CD4-positive, alpha-beta memory T cell (primary cell): ENCODE results near the gene EIF4G1. TPM values are rescaled to one million over a fixed set of nuclear protein-coding genes. Genes with fewer than 3 reads are reported as not detected.

ENCODE experiments used
- CTCF ChIA-PET: fragments of 350-600 bp; sonication (Branson Sonifier 250); formaldehyde crosslinking; loops from one replicate; lab custom pipeline; 2021; ENCODE audit warnings: inconsistent platforms; ENCODE audit not compliant: partially characterized antibody; lab: Charles Lee
- POLR2A ChIA-PET: fragments of 350-600 bp; sonication (Branson Sonifier 250); formaldehyde crosslinking; loops from one replicate; lab custom pipeline; 2021; ENCODE audit not compliant: partially characterized antibody; lab: Charles Lee
- DNase-seq, 5 donors: peaks; one replicate each; pipeline versions ENCODE4 v3.0.0 to v3.0.0-alpha.2; 2020 to 2022; ENCODE audit warnings: mixed read lengths in 1 of 5
- H3K27ac ChIP-seq: one replicate; pipeline ENCODE4 v1.7.0; 2013; ENCODE audit warnings: low read depth, low read length
- H3K27me3 ChIP-seq: 2 replicates; pipeline ENCODE4 v1.7.0; 2013; ENCODE audit warnings: mild to moderate bottlenecking, low read length, moderate library complexity; ENCODE audit not compliant: insufficient read depth
- H3K36me3 ChIP-seq: 2 replicates; pipeline ENCODE4 v1.7.0; 2013; ENCODE audit warnings: mild to moderate bottlenecking, low read length, moderate library complexity; ENCODE audit not compliant: insufficient read depth
- H3K4me1 ChIP-seq: 2 replicates; pipeline ENCODE4 v1.7.0; 2013; ENCODE audit warnings: mild to moderate bottlenecking, low read length, moderate library complexity; ENCODE audit not compliant: insufficient read depth
- H3K4me3 ChIP-seq, 2 donors: one replicate each; pipeline ENCODE4 v1.7.0; 2013; ENCODE audit warnings: low read length in 2 of 2, mild to moderate bottlenecking in 1 of 2
- H3K9me3 ChIP-seq, 2 donors: one replicate each; pipeline ENCODE4 v1.7.0; 2013; ENCODE audit warnings: low read length in 2 of 2, control low read depth in 1 of 2; ENCODE audit not compliant: control insufficient read depth in 1 of 2
- H3K27ac Mint-ChIP-seq, 7 donors: one replicate each; pipeline ENCODE4 v1.8.0; 2020 to 2021; ENCODE audit warnings: mixed read lengths in 7 of 7, mild to moderate bottlenecking in 6 of 7, inconsistent platforms in 3 of 7, moderate library complexity in 3 of 7
- H3K27me3 Mint-ChIP-seq, 2 donors: one replicate each; pipeline ENCODE4 v1.8.0; 2020 to 2021; ENCODE audit warnings: mixed read lengths in 2 of 2
- H3K36me3 Mint-ChIP-seq, 2 donors: one replicate each; pipeline ENCODE4 v1.8.0; 2020 to 2021; ENCODE audit warnings: mixed read lengths in 2 of 2, inconsistent platforms in 1 of 2, mild to moderate bottlenecking in 1 of 2
- H3K4me1 Mint-ChIP-seq, 4 donors: one replicate each; pipeline ENCODE4 v1.8.0; 2020 to 2021; ENCODE audit warnings: mixed read lengths in 4 of 4, mild to moderate bottlenecking in 1 of 4
- H3K4me3 Mint-ChIP-seq, 8 donors: one replicate each; pipeline ENCODE4 v1.8.0; 2020 to 2021; ENCODE audit warnings: mixed read lengths in 8 of 8, mild to moderate bottlenecking in 7 of 8, moderate library complexity in 6 of 8, inconsistent platforms in 3 of 8
- H3K9me3 Mint-ChIP-seq, 8 donors: one replicate each; pipeline ENCODE4 v1.8.0; 2020 to 2021; ENCODE audit warnings: mixed read lengths in 8 of 8, mild to moderate bottlenecking in 5 of 8, inconsistent platforms in 3 of 8, moderate library complexity in 1 of 8
- intact Hi-C: fragments of 100-400 bp; cut with micrococcal nuclease; formaldehyde crosslinking; loops from one replicate; pipeline ENCODE4 v1.15.1; 2023
- polyA plus RNA-seq, 2 donors: library from polyadenylated mRNA; unstranded; fragments of 300-500 nt; fragmentation: Illumina TruSeq; gene quantifications; one replicate each; pipeline ENCODE4 v1.2.3, GENCODE V29; 2021
- total RNA-seq, 2 experiments: library from RNA; stranded (reverse); gene quantifications; one replicate each; pipeline ENCODE4 v1.2.3, GENCODE V29; 2021

Gene EIF4G1
- total and polyA plus RNA-seq, 4 experiments from 2014 or later, result 3.6 to 246 (median 144) TPM

- peaks cover 0 to 2% (median 0%) of the 10 kb centered on the region in 8 donors for H3K9me3 Mint-ChIP-seq
- H3K27me3 ChIP-seq, result peaks cover 29% of the 10 kb centered on the region
- peak overlapping the region in 1 of 2 donors; percentile 24 for H3K4me3 ChIP-seq
- H3K27me3 Mint-ChIP-seq, result peaks cover 39 to 58% of the 10 kb centered on the region in 2 donors
- H3K27ac Mint-ChIP-seq, result no peak overlapping the region
- intact Hi-C loops, result no loop called here
- ChIA-PET POLR2A (interaction anchor here (0.8 kb wide), 1 partner anchor 408 kb away, joined by 3 read pairs; no protein-coding TSS in a partner anchor), CTCF (interaction anchor here (0.9 to 1.1 kb wide), 4 partner anchors 9 to 132 kb away, joined by 3 to 4 read pairs (median 3); no protein-coding TSS in a partner anchor)
- H3K4me3 Mint-ChIP-seq, result peak overlapping the region in 7 of 8 donors; percentile 21 to 84 (median 75)
- peaks cover 14% of the 10 kb centered on the region for H3K4me1 ChIP-seq
- H3K36me3 ChIP-seq, result no peaks in the 10 kb centered on the region
- no peaks in the 10 kb centered on the region for H3K36me3 Mint-ChIP-seq
- DNase-seq, result no peak
- no peak overlapping the region for H3K27ac ChIP-seq
- peaks cover 2 to 16% (median 8%) of the 10 kb centered on the region in 4 donors for H3K4me1 Mint-ChIP-seq
- H3K9me3 ChIP-seq, result no peaks in the 10 kb centered on the region
Observed at GRCh38 chr3:184381261-184382224, 67.1 kb downstream of the EIF4G1 start.

- Mint-ChIP-seq H3K9me3 (peaks cover 0 to 2% (median 0%) of the 10 kb centered on the region in 8 donors), H3K27ac (no peak overlapping the region), H3K4me1 (peaks cover 2 to 16% (median 8%) of the 10 kb centered on the region in 4 donors), H3K36me3 (no peaks in the 10 kb centered on the region), H3K4me3 (peak overlapping the region in 1 of 8 donors; percentile 84), H3K27me3 (peaks cover 36 to 52% of the 10 kb centered on the region in 2 donors)
- CTCF ChIA-PET, result no interaction called here
- DNase-seq, result no peak
- intact Hi-C loops, result no loop called here
- H3K36me3 ChIP-seq, result no peaks in the 10 kb centered on the region
- H3K27ac ChIP-seq, result no peak overlapping the region
- POLR2A ChIA-PET, result no interaction called here
- H3K9me3 ChIP-seq, result no peaks in the 10 kb centered on the region
- peaks cover 29% of the 10 kb centered on the region for H3K27me3 ChIP-seq
- H3K4me1 ChIP-seq, result peaks cover 14% of the 10 kb centered on the region
- H3K4me3 ChIP-seq, result no peak overlapping the region
Observed at GRCh38 chr3:184382326-184383032, 68.1 kb downstream of the EIF4G1 start.

- no peak for DNase-seq
- Mint-ChIP-seq H3K9me3 (no peaks in the 10 kb centered on the region), H3K27me3 (peaks cover 37 to 53% of the 10 kb centered on the region in 2 donors), H3K4me1 (peaks cover 2 to 16% (median 8%) of the 10 kb centered on the region in 4 donors), H3K27ac (no peak overlapping the region), H3K36me3 (no peaks in the 10 kb centered on the region), H3K4me3 (no peak overlapping the region)
- Histone ChIP-seq H3K4me3 (no peak overlapping the region), H3K36me3 (no peaks in the 10 kb centered on the region), H3K4me1 (peaks cover 14% of the 10 kb centered on the region), H3K27me3 (peaks cover 24% of the 10 kb centered on the region), H3K27ac (no peak overlapping the region), H3K9me3 (no peaks in the 10 kb centered on the region)
- ChIA-PET POLR2A (no interaction called here), CTCF (interaction anchor here (2.2 kb wide), 1 partner anchor 11 kb away, joined by 9 read pairs; no protein-coding TSS in a partner anchor)
- intact Hi-C loops, result no loop called here
Observed at GRCh38 chr3:184383033-184383740, 68.8 kb downstream of the EIF4G1 start.

- no peak for DNase-seq
- ChIA-PET CTCF (interaction anchor here (1.1 to 2.2 kb wide), 2 partner anchors 9 to 12 kb away, joined by 3 to 9 read pairs; no protein-coding TSS in a partner anchor), POLR2A (interaction anchor here (0.6 kb wide), 1 partner anchor 232 kb away, joined by 3 read pairs; no protein-coding TSS in a partner anchor)
- no peaks in the 10 kb centered on the region for H3K36me3 ChIP-seq
- H3K36me3 Mint-ChIP-seq, result no peaks in the 10 kb centered on the region
- peaks cover 28 to 43% of the 10 kb centered on the region in 2 donors for H3K27me3 Mint-ChIP-seq
- H3K4me3 ChIP-seq, result no peak overlapping the region
- H3K27ac Mint-ChIP-seq, result no peak overlapping the region
- H3K27me3 ChIP-seq, result peaks cover 14% of the 10 kb centered on the region
- no peak overlapping the region for H3K4me3 Mint-ChIP-seq
- H3K27ac ChIP-seq, result no peak overlapping the region
- peaks cover 14% of the 10 kb centered on the region for H3K4me1 ChIP-seq
- intact Hi-C loops, result no loop called here
- H3K9me3 Mint-ChIP-seq, result no peaks in the 10 kb centered on the region
- peaks cover 2 to 10% (median 7%) of the 10 kb centered on the region in 4 donors for H3K4me1 Mint-ChIP-seq
- no peaks in the 10 kb centered on the region for H3K9me3 ChIP-seq
Observed at GRCh38 chr3:184384342-184384741, 69.9 kb downstream of the EIF4G1 start.

Other genes starting within 250 kb of the EIF4G1 start
- gene HTR3E, start 217.5 kb upstream of the EIF4G1 start, total RNA-seq, result not detected
- gene HTR3E, start 217.5 kb upstream of the EIF4G1 start, polyA plus RNA-seq, result not detected
- 10 to 100 TPM; 82.3 to 87.6 TPM for gene EIF2B5, start 179.2 kb upstream of the EIF4G1 start, total RNA-seq
- gene EIF2B5, start 179.2 kb upstream of the EIF4G1 start, polyA plus RNA-seq, result 10 to 100 TPM; 59.6 to 69.4 TPM
- gene DVL3, start 159.2 kb upstream of the EIF4G1 start, total RNA-seq, result 10 to 100 TPM; 43.3 to 46.4 TPM
- 10 to 100 TPM in 1 of 2 donors, 1 to 10 TPM in 1; 3.0 to 14.1 TPM for gene DVL3, start 159.2 kb upstream of the EIF4G1 start, polyA plus RNA-seq
- 100 to 1,000 TPM; 206 to 208 TPM for gene AP2M1, start 139.8 kb upstream of the EIF4G1 start, total RNA-seq
- 100 to 1,000 TPM; 254 to 312 TPM for gene AP2M1, start 139.8 kb upstream of the EIF4G1 start, polyA plus RNA-seq
- gene ABCF3, start 128.4 kb upstream of the EIF4G1 start, total RNA-seq, result 100 to 1,000 TPM; 122 to 124 TPM
- gene ABCF3, start 128.4 kb upstream of the EIF4G1 start, polyA plus RNA-seq, result 10 to 100 TPM; 32.0 to 55.1 TPM
- gene VWA5B2, start 85.0 kb upstream of the EIF4G1 start, total RNA-seq, result not detected
- under 1 TPM in 1 of 2 donors, not detected in 1; 0.38 TPM for gene VWA5B2, start 85.0 kb upstream of the EIF4G1 start, polyA plus RNA-seq
- 10 to 100 TPM; 37.5 to 40.6 TPM for gene ALG3, start 65.6 kb upstream of the EIF4G1 start, total RNA-seq
- gene ALG3, start 65.6 kb upstream of the EIF4G1 start, polyA plus RNA-seq, result 10 to 100 TPM; 56.5 to 67.8 TPM
- gene EEF1AKMT4, start 64.9 kb upstream of the EIF4G1 start, total RNA-seq, result 1 to 10 TPM; 1.7 to 2.1 TPM
- gene EEF1AKMT4, start 64.9 kb upstream of the EIF4G1 start, polyA plus RNA-seq, result 1 to 10 TPM; 3.8 to 4.6 TPM
- under 1 TPM in 1 of 2 experiments, not detected in 1; 0.25 TPM for gene CAMK2N2, start 53.1 kb upstream of the EIF4G1 start, total RNA-seq
- gene CAMK2N2, start 53.1 kb upstream of the EIF4G1 start, polyA plus RNA-seq, result not detected
- gene ECE2, start 38.6 kb upstream of the EIF4G1 start, total RNA-seq, result not detected
- gene ECE2, start 38.6 kb upstream of the EIF4G1 start, polyA plus RNA-seq, result not detected
- gene PSMD2, start 15.4 kb upstream of the EIF4G1 start, total RNA-seq, result 100 to 1,000 TPM; 148 to 154 TPM
- 100 to 1,000 TPM; 195 to 298 TPM for gene PSMD2, start 15.4 kb upstream of the EIF4G1 start, polyA plus RNA-seq
- gene FAM131A, start 23.0 kb downstream of the EIF4G1 start, total RNA-seq, result 1 to 10 TPM; 9.0 to 10.0 TPM
- 1 to 10 TPM; 1.1 to 1.6 TPM for gene FAM131A, start 23.0 kb downstream of the EIF4G1 start, polyA plus RNA-seq
- gene CLCN2, start 47.0 kb downstream of the EIF4G1 start, total RNA-seq, result 1 to 10 TPM; 3.8 to 5.4 TPM
- gene CLCN2, start 47.0 kb downstream of the EIF4G1 start, polyA plus RNA-seq, result under 1 TPM; 0.24 to 0.29 TPM
- gene POLR2H, start 47.1 kb downstream of the EIF4G1 start, total RNA-seq, result 10 to 100 TPM; 61.3 to 66.1 TPM
- gene POLR2H, start 47.1 kb downstream of the EIF4G1 start, polyA plus RNA-seq, result 10 to 100 TPM; 56.6 to 58.8 TPM
- gene THPO, start 63.6 kb downstream of the EIF4G1 start, total RNA-seq, result not detected
- gene THPO, start 63.6 kb downstream of the EIF4G1 start, polyA plus RNA-seq, result not detected
- not detected for gene CHRD, start 65.4 kb downstream of the EIF4G1 start, total RNA-seq
- not detected for gene CHRD, start 65.4 kb downstream of the EIF4G1 start, polyA plus RNA-seq
- under 1 TPM; 0.29 to 0.67 TPM for gene EPHB3, start 247.2 kb downstream of the EIF4G1 start, total RNA-seq
- gene EPHB3, start 247.2 kb downstream of the EIF4G1 start, polyA plus RNA-seq, result under 1 TPM; 0.04 to 0.79 TPM